Nephron progenitor cell (in vitro differentiated cells): ENCODE data around the gene ZNF722.

Experiments used
- DNase-seq: peaks from one replicate; pipeline ENCODE4 v3.0.0; 2021
- H3K27ac Mint-ChIP-seq: 2 replicates; pipeline ENCODE4 v1.8.0; 2021; ENCODE audit warnings: mild to moderate bottlenecking, moderate library complexity, mixed read lengths
- H3K27me3 Mint-ChIP-seq: 2 replicates; pipeline ENCODE4 v1.8.0; 2021; ENCODE audit warnings: mild to moderate bottlenecking, low read depth, mixed read lengths; ENCODE audit not compliant: poor library complexity
- H3K36me3 Mint-ChIP-seq: 2 replicates; pipeline ENCODE4 v1.8.0; 2021; ENCODE audit warnings: low read depth, mixed read lengths
- H3K4me1 Mint-ChIP-seq: 2 replicates; pipeline ENCODE4 v1.8.0; 2021; ENCODE audit warnings: mixed read lengths
- H3K4me3 Mint-ChIP-seq: 2 replicates; pipeline ENCODE4 v1.8.0; 2021; ENCODE audit warnings: mild to moderate bottlenecking, moderate library complexity, mixed read lengths
- H3K9me3 Mint-ChIP-seq: 2 replicates; pipeline ENCODE4 v1.8.0; 2021; ENCODE audit warnings: mild to moderate bottlenecking, moderate library complexity, mixed read lengths
- CTCF ChIP-seq: fragments of 200-600 bp; sonication (generic); IDR thresholded peaks from 2 replicates; pipeline ENCODE4 v1.5.0; 2021; ENCODE audit warnings: antibody characterized with exemption

Gene ZNF722

GRCh38 chr7:64045301-64046040, 46.8 kb downstream of the ZNF722 start, which contains the start of gene ZNF727:
Gene ZNF727, plus strand, starts transcription at chr7:64045434. Its CDS starts 188 bp downstream, at chr7:64045622.
- Mint-ChIP-seq H3K27me3 (no peaks in the 10 kb centered on the region), H3K9me3 (peaks cover 86% of the 10 kb centered on the region), H3K4me3 (no peak within 1 kb of the TSS), H3K36me3 (peaks cover 8% of the 10 kb centered on the region), H3K4me1 (no peaks in the 10 kb centered on the region), H3K27ac (no peak within 1 kb of the TSS)
- no peak for TF ChIP-seq CTCF
- DNase-seq: no peak

GRCh38 chr7:64046041-64046389, 47.4 kb downstream of the ZNF722 start:
- no peak overlapping the region for H3K4me3 Mint-ChIP-seq
- H3K27ac Mint-ChIP-seq: no peak overlapping the region
- no peak for DNase-seq
- no peaks in the 10 kb centered on the region for H3K27me3 Mint-ChIP-seq
- peaks cover 8% of the 10 kb centered on the region for H3K36me3 Mint-ChIP-seq
- peaks cover 87% of the 10 kb centered on the region for H3K9me3 Mint-ChIP-seq
- no peak for TF ChIP-seq CTCF
- H3K4me1 Mint-ChIP-seq: no peaks in the 10 kb centered on the region
